Upper lobe of right lung (tissue), 1 donor: ENCODE results near the gene IGFBP2. TPM values are rescaled to one million over a fixed set of nuclear protein-coding genes. Genes with fewer than 3 reads are reported as not detected.

Source experiments
- ATAC-seq: fragments of 200-7000 bp; cut with Tn5 transposase; one replicate; pipeline ENCODE4 v1.9.1; 2020; ENCODE audit warnings: mild to moderate bottlenecking, moderate library complexity
- DNase-seq: peaks from one replicate; pipeline ENCODE4 v3.0.0-alpha.2; 2020
- H3K27ac ChIP-seq: fragments of 200-600 bp; one replicate; pipeline ENCODE4 v1.8.0; 2022
- H3K27me3 ChIP-seq: fragments of 200-600 bp; one replicate; pipeline ENCODE4 v1.8.0; 2022; ENCODE audit warnings: mild to moderate bottlenecking
- H3K36me3 ChIP-seq: fragments of 200-600 bp; one replicate; pipeline ENCODE4 v1.8.0; 2022
- H3K4me1 ChIP-seq: fragments of 200-600 bp; one replicate; pipeline ENCODE4 v1.8.0; 2022
- H3K4me3 ChIP-seq: fragments of 200-600 bp; one replicate; pipeline ENCODE4 v1.8.0; 2022; ENCODE audit warnings: mild to moderate bottlenecking
- H3K9me3 ChIP-seq: fragments of 200-600 bp; one replicate; pipeline ENCODE4 v1.8.0; 2022
- intact Hi-C: fragments of 100-400 bp; cut with DNase I; formaldehyde crosslinking; loops from one replicate; pipeline ENCODE4 v1.11.0; 2022
- total RNA-seq: library from RNA; stranded (reverse); fragmentation: NEBNext Ultra II Directional; extraction: Animal tissue kit (Norgen Biotek cat#: 25700); gene quantifications from one replicate; pipeline ENCODE4 v1.2.1, GENCODE V29; 2021
- TF ChIP-seq, protein P1 (sequence below): fragments of 200-600 bp; IDR thresholded peaks from one replicate; pipeline ENCODE4 v1.8.0; 2022; ENCODE audit warnings: antibody characterized with exemption
- donor health status: DM: no; HTN: yes; CAD: no; lungs with severe emphysema.

Gene IGFBP2
- total RNA-seq, 1 donor from 2014 or later = 46.1 TPM

DNA sequence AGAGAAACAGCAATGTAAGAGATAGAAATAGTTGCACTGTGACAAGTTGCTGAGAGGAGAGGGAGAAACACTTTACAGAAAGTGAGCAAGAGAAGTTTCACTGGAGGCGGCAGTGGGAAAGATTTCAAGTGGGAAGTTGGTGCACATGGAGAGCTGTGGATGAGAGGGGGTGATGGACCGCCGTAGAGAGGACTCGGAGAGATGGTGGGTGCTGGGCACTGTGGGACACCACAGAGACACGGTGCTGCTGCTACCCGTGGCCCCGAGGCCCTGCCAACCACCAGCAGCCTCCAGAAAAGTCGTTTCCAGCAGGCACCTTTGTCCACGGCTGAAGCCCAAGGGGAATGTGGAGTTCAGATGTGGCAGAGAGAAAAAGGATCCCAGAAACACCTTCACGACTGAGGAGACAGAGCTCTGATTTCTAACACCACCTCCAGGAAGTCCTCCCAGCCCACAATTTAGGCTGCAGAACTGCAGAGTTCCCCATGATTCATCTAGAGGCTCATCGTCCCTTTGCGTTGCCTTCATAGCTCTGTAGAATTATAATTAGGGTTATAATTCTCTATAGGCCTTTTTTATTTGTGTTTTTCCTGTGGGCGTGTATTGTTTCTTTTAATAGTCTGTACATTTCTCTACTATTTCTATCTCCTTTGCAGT lies 15.9 kb upstream of the IGFBP2 start:
- no peaks in the 10 kb centered on the region for H3K4me1 ChIP-seq
- H3K4me3 ChIP-seq = no peak overlapping the region
- ATAC-seq (no peak), DNase-seq (no peak)
- TF ChIP-seq, protein P1, sequence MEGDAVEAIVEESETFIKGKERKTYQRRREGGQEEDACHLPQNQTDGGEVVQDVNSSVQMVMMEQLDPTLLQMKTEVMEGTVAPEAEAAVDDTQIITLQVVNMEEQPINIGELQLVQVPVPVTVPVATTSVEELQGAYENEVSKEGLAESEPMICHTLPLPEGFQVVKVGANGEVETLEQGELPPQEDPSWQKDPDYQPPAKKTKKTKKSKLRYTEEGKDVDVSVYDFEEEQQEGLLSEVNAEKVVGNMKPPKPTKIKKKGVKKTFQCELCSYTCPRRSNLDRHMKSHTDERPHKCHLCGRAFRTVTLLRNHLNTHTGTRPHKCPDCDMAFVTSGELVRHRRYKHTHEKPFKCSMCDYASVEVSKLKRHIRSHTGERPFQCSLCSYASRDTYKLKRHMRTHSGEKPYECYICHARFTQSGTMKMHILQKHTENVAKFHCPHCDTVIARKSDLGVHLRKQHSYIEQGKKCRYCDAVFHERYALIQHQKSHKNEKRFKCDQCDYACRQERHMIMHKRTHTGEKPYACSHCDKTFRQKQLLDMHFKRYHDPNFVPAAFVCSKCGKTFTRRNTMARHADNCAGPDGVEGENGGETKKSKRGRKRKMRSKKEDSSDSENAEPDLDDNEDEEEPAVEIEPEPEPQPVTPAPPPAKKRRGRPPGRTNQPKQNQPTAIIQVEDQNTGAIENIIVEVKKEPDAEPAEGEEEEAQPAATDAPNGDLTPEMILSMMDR = no peak
- intact Hi-C loops = no loop called here
- no peaks in the 10 kb centered on the region for H3K36me3 ChIP-seq
- no peaks in the 10 kb centered on the region for H3K27me3 ChIP-seq
- no peak overlapping the region for H3K27ac ChIP-seq
- H3K9me3 ChIP-seq = no peaks in the 10 kb centered on the region

DNA sequence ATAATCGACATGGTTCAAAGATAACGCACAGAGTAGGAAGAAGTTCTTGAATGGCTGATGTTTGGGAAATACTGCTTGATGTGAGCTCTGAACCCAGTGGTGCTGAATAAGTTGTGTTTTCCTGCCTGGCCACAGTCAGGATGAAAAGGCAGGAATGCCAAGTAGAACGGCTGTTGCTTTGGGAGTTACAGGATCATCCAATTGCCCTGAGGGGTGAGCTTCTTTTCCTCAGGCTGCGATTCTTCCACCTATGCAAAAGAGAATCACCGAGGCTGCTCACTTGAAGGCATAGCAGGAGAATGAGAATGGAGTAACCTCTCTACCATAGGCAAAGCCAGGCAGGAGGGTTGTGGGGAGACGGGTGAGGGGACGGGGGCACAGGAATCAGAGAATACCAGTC lies 14.4 kb upstream of the IGFBP2 start:
- ATAC-seq (no peak), DNase-seq (no peak)
- intact Hi-C loops = no loop called here
- Histone ChIP-seq H3K4me3 (no peak overlapping the region), H3K4me1 (no peaks in the 10 kb centered on the region), H3K9me3 (no peaks in the 10 kb centered on the region), H3K27ac (no peak overlapping the region), H3K36me3 (no peaks in the 10 kb centered on the region), H3K27me3 (no peaks in the 10 kb centered on the region)
- TF ChIP-seq, protein P1 = no peak

DNA sequence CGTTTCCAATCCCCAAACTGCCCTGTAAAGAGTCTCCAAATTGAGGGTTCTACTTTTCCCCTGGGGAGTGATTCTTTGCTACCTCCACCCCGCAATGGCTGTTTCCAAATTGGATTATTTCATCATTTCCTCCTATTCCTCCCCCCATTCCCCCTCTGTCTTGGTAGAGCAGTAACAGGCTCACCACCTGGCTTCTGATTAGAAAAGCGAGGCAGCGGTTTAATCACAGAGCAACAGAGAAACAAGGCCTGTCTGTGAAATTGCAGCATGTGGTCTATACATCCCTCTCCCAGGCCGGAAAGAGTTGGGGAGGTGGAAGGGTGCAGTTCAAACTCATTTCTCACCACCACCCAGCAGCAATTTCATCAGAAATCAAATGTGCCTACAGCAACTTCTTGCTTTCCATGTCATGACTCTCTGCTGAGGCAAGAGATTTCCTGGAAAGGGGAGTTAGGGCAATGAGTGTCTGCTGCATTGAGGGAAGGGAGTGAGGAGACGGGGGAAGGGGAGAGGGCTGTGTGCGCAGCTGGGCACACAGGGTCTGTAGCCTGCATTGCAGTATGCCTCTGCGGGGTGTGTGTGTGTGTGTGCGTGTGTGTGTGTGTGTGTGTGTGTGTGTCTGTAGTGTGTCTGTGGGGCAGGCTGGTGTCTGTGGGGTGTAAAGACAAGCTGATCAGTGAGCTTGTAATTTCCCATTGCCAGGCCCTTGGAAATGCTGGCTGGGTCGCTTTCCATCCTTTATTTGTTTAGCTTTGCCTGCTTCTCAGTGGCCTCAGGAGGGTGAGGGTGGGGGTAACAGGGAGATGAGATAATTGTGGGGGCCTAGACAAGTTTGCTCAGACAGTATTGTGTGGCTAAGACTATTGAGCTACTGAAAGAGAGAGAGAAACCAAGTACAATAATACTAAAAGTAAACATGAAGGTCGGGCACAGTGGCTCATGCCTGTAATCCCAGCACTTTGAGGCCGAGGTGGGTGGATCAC lies 13.5 kb upstream of the IGFBP2 start:
- Histone ChIP-seq H3K9me3 (no peaks in the 10 kb centered on the region), H3K36me3 (no peaks in the 10 kb centered on the region), H3K4me1 (no peaks in the 10 kb centered on the region), H3K27me3 (no peaks in the 10 kb centered on the region), H3K4me3 (no peak overlapping the region), H3K27ac (no peak overlapping the region)
- ATAC-seq = peak; percentile 52
- DNase-seq = no peak
- intact Hi-C loops = no loop called here
- TF ChIP-seq, protein P1 = no peak

DNA sequence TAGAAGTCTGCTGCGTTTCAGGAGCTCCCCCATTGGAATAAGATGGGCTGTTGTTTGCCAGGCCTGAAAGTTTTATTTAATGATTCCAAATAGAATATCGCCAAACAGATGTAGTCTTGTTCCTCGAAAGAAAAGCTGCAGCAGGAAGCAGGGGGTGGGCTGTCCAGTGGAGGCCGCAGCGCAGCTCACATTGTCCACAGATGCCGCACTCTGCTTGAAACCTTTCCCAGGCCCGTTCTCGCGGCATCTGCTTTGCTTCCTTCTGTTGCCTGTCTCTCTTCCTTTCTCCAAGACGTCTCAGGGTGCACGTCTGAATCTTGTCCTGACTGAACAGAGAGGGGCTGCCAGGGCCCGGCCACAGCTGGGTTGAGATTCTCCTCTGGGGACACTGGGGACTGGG lies 12.4 kb upstream of the IGFBP2 start:
- Histone ChIP-seq H3K36me3 (no peaks in the 10 kb centered on the region), H3K27me3 (no peaks in the 10 kb centered on the region), H3K4me1 (no peaks in the 10 kb centered on the region), H3K9me3 (no peaks in the 10 kb centered on the region), H3K4me3 (no peak overlapping the region), H3K27ac (no peak overlapping the region)
- TF ChIP-seq, protein P1 = no peak
- DNase-seq = no peak
- ATAC-seq = no peak
- intact Hi-C loops = no loop called here

DNA sequence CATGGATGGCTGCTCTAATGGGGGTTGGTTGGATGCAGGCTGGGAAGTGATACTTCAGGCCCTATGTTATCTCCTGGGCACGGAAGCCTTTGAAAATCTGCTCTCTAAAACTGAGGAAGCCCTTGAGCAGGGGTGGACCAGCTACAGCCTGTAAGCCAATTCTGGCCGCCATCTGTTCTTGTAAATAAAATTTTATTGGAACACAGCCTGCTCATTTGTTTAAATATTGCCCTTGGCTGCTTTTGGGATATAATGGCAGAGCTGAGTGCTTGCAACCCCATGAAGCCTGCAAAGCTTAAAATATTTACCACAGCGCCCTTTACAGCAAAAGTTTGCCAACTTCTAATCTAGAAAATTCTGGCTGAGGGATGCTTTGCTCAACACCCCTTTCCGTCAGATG lies 11.9 kb upstream of the IGFBP2 start:
- Histone ChIP-seq H3K27me3 (no peaks in the 10 kb centered on the region), H3K4me3 (no peak overlapping the region), H3K36me3 (no peaks in the 10 kb centered on the region), H3K27ac (no peak overlapping the region), H3K9me3 (no peaks in the 10 kb centered on the region), H3K4me1 (no peaks in the 10 kb centered on the region)
- intact Hi-C loops = no loop called here
- no peak for ATAC-seq
- TF ChIP-seq, protein P1 = no peak
- no peak for DNase-seq
